ENCODE measurements around the gene MFN1.
A peak's percentile ranks its signal among the peaks of the same experiment; 100 is the strongest.
"Not testable (repeated sequence)": the region's sequence is repeated elsewhere in the genome, so short reads cannot be mapped to it uniquely, and the experiment has no call there.

MFN1 gene

GRCh38 chr3:179347345-179348194 lies at the start of gene MFN1:
MFN1 (plus strand) TSS chr3:179347709; CDS start chr3:179348852, 1,143 bp downstream.
- DNase-seq (peak; percentile 88), ATAC-seq (peak; percentile 97)

DNA sequence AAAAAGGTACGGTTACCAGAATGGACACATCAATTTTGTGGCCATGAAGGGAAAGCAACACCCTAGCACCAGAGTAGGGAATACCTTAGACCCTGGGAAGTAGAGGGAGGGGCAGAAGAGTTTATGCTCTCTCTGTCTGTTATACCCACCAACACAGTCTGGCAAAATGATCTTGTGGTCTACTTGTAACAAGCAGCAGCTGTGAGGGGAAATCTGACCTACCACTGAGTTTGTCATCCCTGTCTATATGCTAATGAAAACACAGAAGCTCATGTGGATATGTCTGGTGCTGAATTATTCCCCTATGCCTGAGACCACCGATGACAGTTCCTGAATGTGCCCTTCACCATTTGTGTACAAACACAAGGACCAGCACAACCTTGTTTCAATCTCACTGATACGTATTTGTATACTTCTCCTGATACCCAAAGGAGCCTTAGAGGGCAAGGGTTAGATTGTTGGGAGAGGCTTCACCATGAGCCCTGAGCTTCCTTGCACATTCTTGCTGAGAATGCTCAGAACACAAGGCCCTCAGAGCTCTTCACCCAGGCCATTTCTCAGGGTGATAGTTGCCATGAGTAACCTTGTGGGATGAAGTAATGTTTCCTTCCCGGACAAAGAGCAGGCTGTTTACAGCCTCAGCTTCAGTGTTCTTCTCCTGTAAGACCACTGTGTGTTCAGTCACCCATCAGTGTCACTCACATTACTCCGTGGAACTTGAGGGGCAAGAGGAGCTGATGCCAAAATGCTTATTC lies 49.4 kb upstream of the MFN1 start:
- no peak for DNase-seq
- no peak for ATAC-seq

DNA sequence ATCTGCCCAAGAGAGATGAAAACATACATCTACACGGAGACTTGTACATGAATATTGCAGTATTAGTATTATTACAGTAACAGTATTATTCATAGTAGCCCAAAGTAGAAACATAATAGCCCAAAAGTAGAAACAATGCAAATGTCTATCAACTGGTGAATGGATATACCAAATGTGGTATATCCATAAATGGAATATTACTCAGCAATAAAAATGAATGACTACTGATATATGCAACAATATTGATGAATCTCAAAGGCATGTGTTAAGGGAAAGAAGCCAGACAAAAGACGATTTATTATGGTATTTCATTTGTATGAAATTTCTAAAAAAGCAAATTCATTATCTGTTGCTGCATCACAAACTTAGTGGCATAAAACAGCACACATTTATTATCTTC lies 48.2 kb upstream of the MFN1 start:
- DNase-seq (no peak), ATAC-seq (no peak)

GRCh38 chr3:179299999-179300613 lies 47.4 kb upstream of the MFN1 start:
- ATAC-seq (no peak), DNase-seq (no peak)

DNA sequence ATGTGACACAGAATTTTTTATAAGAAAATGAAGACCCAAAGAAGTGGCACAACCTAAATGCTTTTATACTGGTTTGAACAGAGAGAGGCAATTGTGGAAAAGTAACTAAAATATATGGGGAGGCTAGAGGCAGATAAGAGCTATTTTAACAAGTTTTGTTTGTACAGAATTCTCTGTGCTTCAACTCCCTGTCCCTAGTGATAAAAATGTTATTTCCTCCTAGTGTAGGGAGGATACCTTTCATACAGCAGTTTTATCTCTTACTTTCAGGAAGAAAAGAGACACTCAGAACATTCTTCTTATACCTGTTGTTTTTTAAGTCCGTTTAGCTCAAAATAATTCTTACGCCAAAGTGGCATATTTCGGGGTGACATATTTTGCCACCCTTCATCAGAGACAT lies 45.9 kb upstream of the MFN1 start:
- DNase-seq (no peak), ATAC-seq (no peak)

DNA sequence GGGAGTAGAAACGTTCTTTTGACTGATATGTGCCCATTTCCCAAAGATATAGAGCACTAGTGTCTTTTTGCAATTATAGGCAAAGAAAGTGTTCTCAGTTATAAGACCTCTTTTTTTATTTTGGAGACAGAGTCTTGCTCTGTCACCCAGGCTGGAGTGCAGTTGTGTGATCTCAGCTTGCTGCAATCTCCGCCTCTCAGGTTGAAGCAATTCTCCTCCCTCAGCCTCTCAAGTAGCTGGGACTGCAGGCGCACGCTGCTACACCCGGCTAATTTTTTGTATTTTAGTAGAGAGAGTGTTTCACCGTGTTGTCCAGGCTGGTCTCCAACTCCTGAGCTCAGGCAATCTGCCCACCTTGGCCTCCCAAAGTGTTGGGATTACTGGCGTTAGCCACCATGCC lies 45.4 kb upstream of the MFN1 start:
- no peak for ATAC-seq
- no peak for DNase-seq

GRCh38 chr3:179304605-179305004 lies 42.9 kb upstream of the MFN1 start:
- ATAC-seq (no peak), DNase-seq (no peak)

DNA sequence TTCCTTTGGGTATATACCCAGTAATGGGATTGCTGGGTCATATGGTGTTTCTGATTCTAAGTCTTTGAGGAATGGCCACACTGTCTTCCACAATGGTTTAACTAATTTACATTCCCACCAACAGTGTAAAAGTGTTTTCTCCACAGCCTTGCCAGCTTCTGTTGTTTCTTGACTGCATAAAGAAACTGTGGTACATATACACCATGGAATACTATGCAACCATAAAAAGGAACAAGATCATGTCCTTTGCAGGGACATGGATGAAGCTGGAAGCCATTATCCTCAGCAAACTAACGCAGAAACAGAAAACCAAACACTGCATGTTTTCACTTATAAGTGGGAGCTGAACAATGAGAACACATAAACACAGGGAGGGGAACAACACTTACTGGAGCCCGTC lies 40.1 kb upstream of the MFN1 start:
- ATAC-seq, DNase-seq: not testable (repeated sequence)

DNA sequence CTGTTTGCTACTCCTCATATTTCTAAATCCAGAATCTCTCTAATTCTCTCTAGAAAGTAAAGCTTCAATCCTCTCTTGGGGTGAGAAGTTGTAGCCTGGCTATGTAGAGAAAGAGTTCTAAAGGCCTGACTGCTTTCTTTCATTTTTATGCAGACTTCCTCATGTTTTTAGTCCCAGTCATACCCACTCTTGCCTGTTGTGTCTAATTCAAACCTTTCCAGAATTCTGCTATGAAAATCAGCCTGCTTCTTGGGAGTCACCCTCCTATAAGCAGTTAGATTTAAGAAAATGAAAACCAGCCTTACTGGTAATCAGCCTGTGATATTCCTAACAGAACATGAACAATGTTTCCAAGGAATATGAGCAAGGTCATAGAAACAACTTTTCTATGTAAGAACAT lies 39.5 kb upstream of the MFN1 start:
- no peak for ATAC-seq
- DNase-seq = no peak

DNA sequence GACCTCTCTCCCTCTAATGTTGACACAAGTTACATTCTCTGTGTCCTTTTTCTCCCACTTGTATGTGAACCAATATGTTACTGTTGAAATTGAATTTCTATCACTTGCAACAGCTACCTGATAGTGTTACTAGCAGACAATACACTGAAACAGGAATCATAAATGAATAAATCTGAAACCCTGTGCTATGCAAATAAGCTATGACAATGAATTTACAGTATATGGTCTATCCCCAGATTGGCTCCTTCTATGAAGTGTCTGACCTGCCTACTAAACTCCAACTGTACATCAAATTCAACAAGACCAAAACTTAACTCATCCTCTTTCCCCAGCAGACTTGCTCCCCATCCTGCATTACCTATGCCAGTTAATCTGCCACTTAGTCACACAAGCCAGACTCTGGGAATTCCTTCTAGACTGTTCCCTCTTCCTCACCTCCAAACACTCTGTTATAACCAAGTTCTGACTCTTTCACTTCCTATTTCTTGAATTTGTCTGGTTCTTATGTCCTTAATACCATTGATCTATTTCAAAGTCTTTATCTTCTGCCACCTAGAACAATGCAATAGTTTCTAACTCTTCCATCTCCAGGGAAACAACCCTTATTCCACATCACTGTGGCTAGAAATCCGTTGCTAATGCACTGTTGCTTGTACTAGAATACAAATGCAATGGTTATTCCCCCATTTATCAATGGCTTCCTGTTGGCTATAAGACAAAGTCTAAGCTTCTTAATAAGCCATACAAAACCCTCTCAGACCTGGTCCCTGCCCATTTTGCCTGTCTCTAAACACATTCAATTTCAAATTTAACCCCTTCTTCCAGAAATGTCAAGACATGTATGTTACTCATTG lies 38.1 kb upstream of the MFN1 start:
- DNase-seq (no peak), ATAC-seq (no peak)

DNA sequence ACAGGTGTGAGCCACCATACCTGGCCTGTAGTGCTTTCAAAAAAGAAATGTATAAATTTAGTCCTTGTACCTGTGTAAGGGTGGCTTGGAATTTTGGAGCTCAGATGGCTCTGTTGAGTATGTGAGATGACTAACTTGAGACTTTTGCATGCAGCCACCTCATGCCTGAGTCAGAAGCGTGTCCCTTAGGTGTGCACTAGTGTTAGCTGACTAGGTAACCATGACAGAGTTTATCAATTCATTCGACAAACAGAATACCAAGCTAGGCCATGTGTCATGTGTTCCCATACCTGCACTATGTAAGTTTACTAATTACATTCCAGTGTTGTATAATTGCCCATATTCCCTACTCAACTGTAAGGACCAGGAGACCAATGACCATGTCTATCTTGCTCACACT lies 28.6 kb upstream of the MFN1 start:
- DNase-seq = no peak
- ATAC-seq = no peak

GRCh38 chr3:179321668-179322285 lies 25.7 kb upstream of the MFN1 start:
- DNase-seq = peak; percentile 20
- ATAC-seq = no peak

- DNase-seq (peak; percentile 90), ATAC-seq (peak; percentile 91)
These were observed 25.0 kb upstream of the MFN1 start, which contains the start of gene ZNF639 for GRCh38 chr3:179322286-179323196. ZNF639 (plus strand) TSS chr3:179323031; CDS start chr3:179328294, 5,263 bp downstream.

DNA sequence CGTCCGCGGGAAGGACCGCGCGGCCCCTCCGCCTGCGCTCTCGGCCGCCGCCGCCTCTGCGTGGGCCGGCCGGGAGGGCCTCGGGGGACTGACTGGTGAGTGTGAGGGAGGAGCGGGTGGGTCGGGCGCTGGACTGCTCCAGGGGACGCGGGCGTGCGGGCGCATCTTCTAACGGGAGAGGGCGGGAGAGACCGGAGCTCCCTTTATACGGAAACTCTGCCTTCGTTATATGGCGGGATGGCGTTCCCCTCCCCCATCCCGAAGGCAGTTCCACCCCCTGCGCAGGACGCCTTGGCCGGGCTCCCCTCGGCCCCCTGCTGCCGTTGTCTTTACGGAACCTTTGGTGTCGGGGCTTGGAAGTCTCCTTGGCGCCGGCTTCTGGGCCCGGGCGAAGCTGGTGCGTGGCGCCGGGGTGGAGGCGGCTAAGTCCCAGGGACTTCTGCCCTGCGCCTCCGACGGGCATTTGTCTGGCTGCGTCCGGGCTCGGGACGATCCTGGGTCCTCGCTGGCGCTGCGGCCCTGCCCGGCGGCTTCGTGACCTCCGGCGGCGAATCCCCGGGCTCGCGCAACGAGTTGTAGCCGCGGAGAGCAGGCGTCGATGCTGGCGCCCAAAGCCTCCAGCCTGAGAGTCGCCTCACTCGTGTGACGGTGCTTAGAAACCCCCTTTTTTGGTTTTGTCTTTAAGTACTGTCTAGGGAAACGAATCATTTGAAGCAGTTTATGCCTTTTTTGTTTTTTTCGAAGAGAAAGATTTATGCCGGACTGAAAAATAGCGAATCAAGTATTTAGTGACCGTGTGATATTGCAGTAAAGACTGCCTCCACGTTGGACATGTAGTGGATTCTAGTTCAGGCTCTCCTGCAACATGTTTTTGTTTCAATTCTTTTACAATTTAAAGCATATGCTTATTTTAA lies 24.1 kb upstream of the MFN1 start:
- ATAC-seq (peak; percentile 56), DNase-seq (peak; percentile 67)

DNA sequence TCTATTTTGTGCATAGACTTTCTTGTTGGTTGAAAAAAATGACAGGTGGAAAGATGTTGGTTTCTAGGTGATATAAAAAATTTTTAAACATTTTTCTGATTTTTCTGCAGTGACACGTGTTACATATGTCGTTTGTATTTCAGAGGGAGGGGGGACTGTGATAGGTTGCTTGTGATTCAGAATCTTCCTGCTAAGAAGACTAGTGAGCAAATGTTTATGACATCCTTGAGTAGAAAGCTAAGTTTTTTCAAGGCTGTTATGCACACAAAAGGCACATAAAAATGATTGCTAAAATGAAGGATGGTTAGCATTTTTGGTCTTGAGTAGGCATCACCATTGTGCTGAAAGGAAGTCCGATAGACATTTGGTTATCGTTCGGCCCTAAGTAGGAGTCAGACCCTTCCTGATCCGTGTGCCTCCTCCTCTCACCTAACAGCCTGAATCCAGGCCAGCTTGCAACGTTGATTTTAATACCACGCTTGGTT lies 23.2 kb upstream of the MFN1 start:
- ATAC-seq (no peak), DNase-seq (no peak)

GRCh38 chr3:179330438-179330837 lies 17.1 kb upstream of the MFN1 start:
- ATAC-seq (no peak), DNase-seq (no peak)

- DNase-seq = no peak
- no peak for ATAC-seq
These were observed 15.3 kb upstream of the MFN1 start for GRCh38 chr3:179332240-179332639.

DNA sequence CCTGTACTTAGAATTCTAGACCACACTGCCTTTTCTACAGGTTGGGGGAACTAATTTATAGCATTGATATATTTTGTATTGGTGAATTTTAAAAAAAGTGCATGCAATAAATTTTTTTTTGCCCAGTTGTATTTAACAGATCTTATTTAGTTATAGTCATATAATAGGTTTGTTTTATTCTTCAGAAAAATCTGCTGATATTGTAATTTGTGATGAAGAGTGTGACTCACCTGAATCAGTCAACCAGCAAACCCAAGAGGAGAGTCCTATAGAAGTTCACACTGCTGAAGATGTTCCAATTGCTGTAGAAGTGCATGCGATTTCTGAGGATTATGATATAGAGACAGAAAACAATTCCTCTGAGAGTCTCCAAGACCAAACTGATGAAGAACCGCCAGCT lies 14.4 kb upstream of the MFN1 start:
- ATAC-seq = no peak

DNA sequence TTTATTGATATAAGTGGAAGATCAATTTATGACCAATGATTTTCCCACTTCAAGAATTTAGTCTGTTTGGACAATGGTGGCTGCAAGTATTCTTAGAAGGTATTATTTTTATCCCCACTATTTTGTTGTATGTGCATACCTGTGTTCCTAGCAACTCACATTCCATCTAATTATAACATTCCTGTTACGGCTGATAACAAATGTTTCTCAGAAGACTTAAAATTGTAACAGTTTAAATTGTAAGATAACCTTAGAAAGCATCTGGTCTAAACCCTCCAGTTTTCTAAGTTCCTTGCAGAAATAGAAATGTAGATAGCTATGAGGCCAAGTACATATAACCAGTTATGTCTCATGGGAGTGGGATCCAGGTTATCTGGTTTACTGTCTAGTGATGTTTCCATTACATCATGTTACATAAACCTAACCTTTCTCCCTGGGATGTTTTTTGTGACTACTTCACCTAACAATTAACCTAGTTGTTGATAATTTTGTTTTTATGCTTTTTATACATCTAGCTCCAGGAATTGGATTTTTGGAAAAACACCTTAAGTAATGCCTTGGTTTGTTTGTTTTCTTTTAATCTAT lies 11.1 kb upstream of the MFN1 start:
- DNase-seq (no peak), ATAC-seq (no peak)

More for the DNA sequence above, 14.4 kb upstream of the MFN1 start:
- no peak for DNase-seq

Measured in stimulated activated naive CD8-positive, alpha-beta T cell treated with anti-CD3 and anti-CD28 coated beads, Interleukin-15, Interleukin-2, amounts not matched to agents 100 U/mL and 50 U/mL, for 24 hours (primary cell).